ENCODE results near the gene CBR1.

Gene CBR1

GRCh38 chr21:36069713-36070583 lies at the start of gene CBR1:
CBR1 (plus strand) TSS chr21:36070024; CDS start chr21:36070116, 92 bp downstream.
- DNase-seq (ENCODE audit: low read depth): peak; percentile 69

GRCh38 chr21:36021251-36021837 lies 48.5 kb upstream of the CBR1 start:
- DNase-seq (ENCODE audit: low read depth): no peak

- DNase-seq (ENCODE audit: low read depth): no peak
Measured at GRCh38 chr21:36022427-36023091, 47.3 kb upstream of the CBR1 start.

GRCh38 chr21:36023092-36023480 lies 46.7 kb upstream of the CBR1 start:
- no peak for DNase-seq (ENCODE audit: low read depth)

- DNase-seq (ENCODE audit: low read depth): no peak
Measured at GRCh38 chr21:36024782-36025181, 45.0 kb upstream of the CBR1 start.

GRCh38 chr21:36027347-36027746 lies 42.5 kb upstream of the CBR1 start:
- no peak for DNase-seq (ENCODE audit: low read depth)

- DNase-seq (ENCODE audit: low read depth): no peak
Measured at GRCh38 chr21:36028127-36029069, 41.4 kb upstream of the CBR1 start.

GRCh38 chr21:36029309-36029708 lies 40.5 kb upstream of the CBR1 start:
- DNase-seq (ENCODE audit: low read depth): no peak

- no peak for DNase-seq (ENCODE audit: low read depth)
Measured at GRCh38 chr21:36030581-36031189, 39.1 kb upstream of the CBR1 start.

- no peak for DNase-seq (ENCODE audit: low read depth)
Measured at GRCh38 chr21:36032647-36033406, 37.0 kb upstream of the CBR1 start.

- DNase-seq (ENCODE audit: low read depth): no peak
Measured at GRCh38 chr21:36034211-36034913, 35.5 kb upstream of the CBR1 start.

- DNase-seq (ENCODE audit: low read depth): no peak
Measured at GRCh38 chr21:36035381-36035791, 34.4 kb upstream of the CBR1 start.

- no peak for DNase-seq (ENCODE audit: low read depth)
Measured at GRCh38 chr21:36038701-36039497, 30.9 kb upstream of the CBR1 start.

GRCh38 chr21:36039861-36040260 lies 30.0 kb upstream of the CBR1 start:
- no peak for DNase-seq (ENCODE audit: low read depth)

- DNase-seq (ENCODE audit: low read depth): no peak
Measured at GRCh38 chr21:36040389-36040788, 29.4 kb upstream of the CBR1 start.

GRCh38 chr21:36041910-36042309 lies 27.9 kb upstream of the CBR1 start:
- no peak for DNase-seq (ENCODE audit: low read depth)

GRCh38 chr21:36044056-36044455 lies 25.8 kb upstream of the CBR1 start:
- DNase-seq (ENCODE audit: low read depth): no peak

GRCh38 chr21:36045993-36046392 lies 23.8 kb upstream of the CBR1 start:
- no peak for DNase-seq (ENCODE audit: low read depth)

- DNase-seq (ENCODE audit: low read depth): no peak
Measured at GRCh38 chr21:36047139-36047538, 22.7 kb upstream of the CBR1 start.
